Activated CD4-positive, alpha-beta T cell treated with anti-CD3 and anti-CD28 coated beads, Interleukin-2, amount 50 U/mL, for 4 hours (primary cell): Measurements from ENCODE around the gene CD1B.
"Not testable (repeated sequence)": the region's sequence is repeated elsewhere in the genome, so short reads cannot be mapped to it uniquely, and the experiment has no call there.

Experiments
- DNase-seq, 2 experiments: peaks; one replicate each; pipeline ENCODE4 v3.0.0-alpha.2; 2020

The CD1B gene

GRCh38 chr1:158327481-158327880 lies 3.9 kb downstream of the CD1B start:
- no peak for DNase-seq

GRCh38 chr1:158324395-158324794 lies 6.9 kb downstream of the CD1B start:
- DNase-seq, result no peak

- DNase-seq, result no peak
Measured at GRCh38 chr1:158323866-158324265, 7.5 kb downstream of the CD1B start.

GRCh38 chr1:158311066-158311465 lies 20.3 kb downstream of the CD1B start:
- no peak for DNase-seq

- no peak for DNase-seq
Measured at GRCh38 chr1:158310623-158311022, 20.7 kb downstream of the CD1B start.

- no peak for DNase-seq
Measured at GRCh38 chr1:158295791-158296190, 35.5 kb downstream of the CD1B start.

GRCh38 chr1:158290321-158290844 lies 40.9 kb downstream of the CD1B start:
- DNase-seq, result no peak

GRCh38 chr1:158289811-158290210 lies 41.5 kb downstream of the CD1B start, which contains the start of gene CD1C:
TSS of gene CD1C (plus strand) at chr1:158289923. CDS start at chr1:158290065, 142 bp downstream.
- no peak for DNase-seq

GRCh38 chr1:158286941-158287346 lies 44.4 kb downstream of the CD1B start:
- DNase-seq, result no peak

- no peak for DNase-seq
Measured at GRCh38 chr1:158286487-158286886, 44.8 kb downstream of the CD1B start.

- DNase-seq, result no peak
Measured at GRCh38 chr1:158285756-158286241, 45.5 kb downstream of the CD1B start.

- no peak for DNase-seq
Measured at GRCh38 chr1:158283965-158284364, 47.4 kb downstream of the CD1B start.

- DNase-seq, result not testable (repeated sequence)
Measured at GRCh38 chr1:158282421-158282820, 48.9 kb downstream of the CD1B start.
